Measurements from ENCODE around the gene USP6.
A peak's percentile ranks its signal among the peaks of the same experiment; 100 is the strongest.
"Not testable (repeated sequence)": the region's sequence is repeated elsewhere in the genome, so short reads cannot be mapped to it uniquely, and the experiment has no call there.

The USP6 gene

DNA sequence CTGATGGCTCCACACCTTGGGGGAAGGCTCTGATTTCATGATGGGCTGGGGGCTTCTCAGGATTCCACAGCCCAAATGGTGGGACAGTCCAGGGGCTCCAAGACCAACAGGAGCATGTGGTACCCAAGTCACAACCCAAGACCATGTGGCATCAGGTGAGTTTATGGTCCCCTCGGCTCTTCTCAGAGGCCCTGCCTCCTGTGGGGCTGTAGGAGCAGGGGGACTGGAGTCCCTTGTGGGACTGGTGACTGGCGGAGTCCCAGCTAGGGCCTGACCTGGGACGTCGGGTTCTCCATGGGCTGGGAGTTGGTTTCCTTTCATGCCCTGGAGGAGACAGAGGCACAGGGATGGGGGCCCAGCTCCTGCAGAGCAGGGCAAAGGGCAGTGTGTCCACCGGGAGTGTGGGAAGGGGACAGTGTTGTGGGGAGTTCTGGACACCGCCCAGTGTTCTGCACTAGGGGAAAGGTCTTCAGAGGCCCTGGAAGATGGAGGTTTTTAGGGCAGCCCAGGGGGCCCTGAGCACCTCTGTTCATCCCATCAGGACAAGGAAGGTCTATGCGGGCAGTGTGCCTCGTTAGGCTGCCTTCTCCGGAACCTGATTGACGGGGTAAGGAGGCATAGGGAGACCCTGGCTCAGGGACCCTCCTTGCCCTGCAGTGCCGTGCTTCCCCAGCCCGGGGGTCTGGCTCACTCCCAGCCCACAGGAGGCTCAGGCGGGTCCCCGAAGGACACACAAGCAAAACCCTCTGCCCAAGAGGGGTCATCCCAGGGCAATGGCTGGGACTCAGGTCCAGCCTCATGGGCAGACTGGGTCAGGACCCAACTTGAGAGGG is 21.0 kb downstream of the USP6 start:
- DNase-seq, result not testable (repeated sequence)

DNA sequence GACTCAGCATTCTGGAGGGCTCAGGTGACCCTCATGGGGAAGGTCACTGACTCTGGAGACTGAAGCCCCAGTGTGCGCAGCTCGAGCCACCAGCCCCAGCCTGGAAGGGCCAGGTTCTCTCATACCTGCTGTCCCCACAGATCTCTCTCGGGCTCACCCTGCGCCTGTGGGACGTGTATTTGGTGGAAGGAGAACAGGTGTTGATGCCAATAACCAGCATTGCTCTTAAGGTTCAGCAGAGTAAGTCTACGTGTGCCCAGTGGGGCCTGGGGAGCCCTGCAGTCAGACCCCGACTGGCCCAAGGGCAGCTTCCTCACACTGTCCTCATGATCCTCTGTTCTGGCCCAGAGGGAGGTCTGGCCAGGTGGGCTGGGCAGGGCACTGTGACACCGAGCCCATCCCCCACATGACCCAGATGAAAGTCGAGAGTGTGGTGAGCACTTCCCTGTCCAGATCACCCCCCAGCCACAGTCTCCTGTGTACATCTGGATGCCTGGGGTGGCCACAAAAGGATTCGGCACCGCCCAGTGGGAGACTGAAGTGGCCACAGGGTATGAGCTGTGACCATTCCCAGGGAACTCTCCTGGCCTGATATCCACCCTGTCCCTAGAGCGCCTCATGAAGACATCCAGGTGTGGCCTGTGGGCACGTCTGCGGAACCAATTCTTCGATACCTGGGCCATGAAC is 21.8 kb downstream of the USP6 start:
- not testable (repeated sequence) for DNase-seq

DNA sequence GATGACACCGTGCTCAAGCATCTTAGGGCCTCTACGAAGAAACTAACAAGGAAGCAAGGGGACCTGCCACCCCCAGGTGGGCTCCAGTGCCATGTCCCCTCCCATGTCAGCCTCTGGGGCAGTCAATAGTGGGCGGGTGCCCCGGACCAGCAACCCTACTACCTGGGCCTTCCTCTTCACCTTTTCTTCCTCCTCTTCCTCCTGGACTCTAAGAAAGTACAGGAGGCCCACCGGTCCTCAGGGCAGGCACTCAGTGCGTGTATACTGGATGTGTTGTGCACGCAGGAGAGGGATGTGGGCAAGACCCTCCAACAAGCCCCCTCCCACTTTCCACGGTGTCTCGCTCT is 22.3 kb downstream of the USP6 start:
- DNase-seq, result not testable (repeated sequence)

DNA sequence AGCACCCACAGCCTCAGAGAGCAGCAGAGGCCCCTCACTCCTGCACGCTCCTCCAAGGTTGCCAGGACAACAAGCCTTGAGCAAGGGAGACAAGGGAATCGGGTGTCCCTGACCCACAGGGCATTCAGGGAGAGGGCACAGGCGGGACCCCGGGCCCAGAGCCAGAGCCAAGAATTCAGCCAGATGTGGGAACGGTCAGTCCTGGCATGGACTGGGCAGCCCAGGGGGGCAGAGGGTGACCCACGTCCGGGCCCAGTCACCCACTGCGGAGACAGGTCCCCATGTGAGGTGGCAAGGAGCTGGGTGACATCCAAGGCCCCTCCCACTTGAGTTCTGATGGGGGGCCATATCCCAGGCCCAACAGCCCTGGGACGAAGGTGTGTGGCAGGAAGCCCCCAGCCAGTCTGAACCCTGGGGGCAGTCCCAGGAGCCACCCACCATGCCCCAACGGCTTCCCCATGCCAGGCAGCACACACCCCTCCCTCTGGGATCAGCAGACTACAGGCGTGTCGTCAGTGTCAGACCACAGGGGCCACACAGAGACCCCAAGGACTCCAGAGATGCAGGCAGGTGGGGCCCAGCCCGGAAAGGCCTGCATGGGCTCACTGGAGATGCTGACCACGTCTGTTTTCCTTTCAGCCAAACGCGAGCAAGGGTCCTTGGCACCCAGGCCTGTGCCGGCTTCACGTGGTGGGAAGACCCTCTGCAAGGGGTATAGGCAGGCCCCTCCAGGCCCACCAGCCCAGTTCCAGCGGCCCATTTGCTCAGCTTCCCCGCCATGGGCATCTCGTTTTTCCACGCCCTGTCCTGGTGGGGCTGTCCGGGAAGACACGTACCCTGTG is 23.0 kb downstream of the USP6 start:
- DNase-seq, result no peak

GRCh38 chr17:5139458-5139732 is 23.6 kb downstream of the USP6 start:
- DNase-seq, result no peak

DNA sequence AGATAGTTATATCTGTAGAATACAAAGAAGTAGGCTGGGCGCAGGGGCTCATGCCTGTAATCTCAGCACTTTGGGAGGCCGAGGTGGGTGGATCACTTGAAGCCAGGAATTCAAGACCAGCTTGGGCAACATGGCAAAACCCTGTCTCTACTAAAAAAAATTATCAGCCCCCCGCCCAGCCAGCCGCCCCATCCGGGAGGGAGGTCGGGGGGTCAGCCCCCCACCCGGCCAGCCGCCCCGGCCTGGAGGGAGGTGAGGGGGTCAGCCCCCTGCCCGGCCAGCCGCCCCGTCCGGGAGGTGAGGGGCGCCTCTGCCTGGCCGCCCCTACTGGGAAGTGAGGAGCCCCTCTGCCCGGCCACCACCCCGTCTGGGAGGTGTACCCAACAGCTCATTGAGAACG is 27.0 kb downstream of the USP6 start:
- DNase-seq, result not testable (repeated sequence)

- not testable (repeated sequence) for DNase-seq
These were observed 30.3 kb downstream of the USP6 start for GRCh38 chr17:5146122-5146521.

DNA sequence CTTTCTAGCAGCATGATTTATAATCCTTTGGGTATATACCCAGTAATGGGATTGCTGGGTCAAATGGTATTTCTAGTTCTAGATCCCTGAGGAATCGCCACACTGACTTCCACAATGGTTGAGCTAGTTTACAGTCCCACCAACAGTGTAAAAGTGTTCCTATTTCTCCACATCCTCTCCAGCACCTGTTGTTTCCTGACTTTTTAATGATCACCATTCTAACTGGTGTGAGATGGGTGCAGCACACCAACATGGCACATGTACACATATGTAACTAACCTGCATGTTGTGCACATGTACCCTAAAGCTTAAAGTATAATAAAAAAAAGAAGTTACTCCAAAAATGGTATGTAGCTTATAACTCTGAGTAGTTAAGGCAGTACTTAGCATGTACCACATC is 44.9 kb downstream of the USP6 start:
- not testable (repeated sequence) for DNase-seq

- not testable (repeated sequence) for DNase-seq
These were observed 46.0 kb downstream of the USP6 start for GRCh38 chr17:5161793-5162192.

DNA sequence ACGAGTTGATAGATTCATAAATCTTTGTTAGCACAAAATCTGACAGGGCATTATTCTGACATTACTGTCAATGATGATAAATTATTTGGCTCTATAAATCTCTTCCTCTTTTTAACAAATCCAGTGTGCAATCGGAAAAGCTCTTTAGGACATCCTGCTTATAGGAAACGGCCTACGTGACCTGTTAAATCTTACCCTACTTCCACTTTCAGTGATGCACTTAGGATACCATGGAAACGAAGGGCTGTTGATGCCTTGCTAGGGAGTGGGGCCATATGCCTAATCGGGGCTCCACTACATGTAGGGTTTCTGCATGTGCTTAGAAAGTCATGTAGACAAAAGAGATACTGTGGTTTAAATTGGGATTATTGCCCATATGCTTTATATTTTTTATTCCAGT is 48.6 kb downstream of the USP6 start:
- no peak for DNase-seq

- not testable (repeated sequence) for DNase-seq
These were observed 50.1 kb downstream of the USP6 start for GRCh38 chr17:5165791-5166564.

GRCh38 chr17:5175027-5175426 is 59.2 kb downstream of the USP6 start:
- not testable (repeated sequence) for DNase-seq

- no peak for DNase-seq
These were observed 63.2 kb downstream of the USP6 start for GRCh38 chr17:5179003-5179402.

DNA sequence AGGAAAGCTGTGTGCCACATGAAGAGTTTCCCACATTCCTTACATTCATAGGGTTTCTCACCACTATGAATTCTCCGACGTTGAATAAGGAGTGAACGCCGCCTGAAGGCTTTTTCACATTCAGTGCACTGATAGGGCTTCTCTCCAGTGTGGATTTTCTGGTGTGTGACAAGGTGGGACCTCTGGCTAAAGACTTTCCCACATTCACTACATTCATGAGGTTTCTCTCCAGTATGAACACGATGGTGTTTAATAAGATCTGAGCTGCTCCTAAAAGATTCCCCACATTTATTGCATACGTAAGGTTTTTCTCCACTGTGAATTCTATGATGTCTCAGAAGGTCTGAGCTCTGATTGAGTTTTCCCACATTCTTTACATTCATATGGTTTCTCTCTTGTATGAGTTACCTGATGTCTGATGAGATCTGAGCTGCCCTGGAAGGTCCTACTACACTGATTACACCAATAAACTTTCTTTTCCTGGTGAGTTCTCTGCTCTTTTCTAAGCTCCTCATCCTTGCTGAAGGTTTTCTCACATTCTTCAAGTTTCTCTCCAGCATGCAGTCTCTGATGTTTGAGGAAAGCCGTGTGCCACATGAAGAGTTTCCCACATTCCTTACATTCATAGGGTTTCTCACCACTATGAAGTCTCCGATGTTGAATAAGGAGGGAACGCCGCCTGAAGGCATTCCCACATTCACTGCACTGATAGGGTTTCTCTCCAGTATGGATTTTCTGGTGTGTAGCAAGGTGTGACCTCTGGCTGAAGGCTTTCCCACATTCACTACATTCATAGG is 65.9 kb downstream of the USP6 start:
- no peak for DNase-seq

- DNase-seq, result no peak
These were observed 67.0 kb downstream of the USP6 start for GRCh38 chr17:5182597-5183409.

DNA sequence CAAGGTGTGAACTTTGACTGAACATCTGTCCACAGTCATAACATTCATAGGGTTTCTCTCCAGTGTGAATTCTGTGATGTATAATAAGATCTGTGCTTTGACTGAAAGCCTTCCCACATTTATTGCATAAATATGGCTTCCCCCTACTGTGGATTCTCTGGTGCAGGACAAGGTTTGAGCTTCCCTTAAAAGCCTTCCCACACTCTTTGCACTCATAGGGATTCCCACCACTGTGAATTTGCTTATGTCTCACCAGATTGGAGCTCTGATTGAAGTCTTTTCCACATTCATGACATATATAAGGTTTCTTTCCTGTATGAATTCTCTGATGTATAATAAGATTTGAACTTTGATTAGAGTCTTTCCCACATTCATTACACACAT is 67.6 kb downstream of the USP6 start:
- no peak for DNase-seq

- no peak for DNase-seq
These were observed 68.5 kb downstream of the USP6 start for GRCh38 chr17:5184288-5184687.

DNA sequence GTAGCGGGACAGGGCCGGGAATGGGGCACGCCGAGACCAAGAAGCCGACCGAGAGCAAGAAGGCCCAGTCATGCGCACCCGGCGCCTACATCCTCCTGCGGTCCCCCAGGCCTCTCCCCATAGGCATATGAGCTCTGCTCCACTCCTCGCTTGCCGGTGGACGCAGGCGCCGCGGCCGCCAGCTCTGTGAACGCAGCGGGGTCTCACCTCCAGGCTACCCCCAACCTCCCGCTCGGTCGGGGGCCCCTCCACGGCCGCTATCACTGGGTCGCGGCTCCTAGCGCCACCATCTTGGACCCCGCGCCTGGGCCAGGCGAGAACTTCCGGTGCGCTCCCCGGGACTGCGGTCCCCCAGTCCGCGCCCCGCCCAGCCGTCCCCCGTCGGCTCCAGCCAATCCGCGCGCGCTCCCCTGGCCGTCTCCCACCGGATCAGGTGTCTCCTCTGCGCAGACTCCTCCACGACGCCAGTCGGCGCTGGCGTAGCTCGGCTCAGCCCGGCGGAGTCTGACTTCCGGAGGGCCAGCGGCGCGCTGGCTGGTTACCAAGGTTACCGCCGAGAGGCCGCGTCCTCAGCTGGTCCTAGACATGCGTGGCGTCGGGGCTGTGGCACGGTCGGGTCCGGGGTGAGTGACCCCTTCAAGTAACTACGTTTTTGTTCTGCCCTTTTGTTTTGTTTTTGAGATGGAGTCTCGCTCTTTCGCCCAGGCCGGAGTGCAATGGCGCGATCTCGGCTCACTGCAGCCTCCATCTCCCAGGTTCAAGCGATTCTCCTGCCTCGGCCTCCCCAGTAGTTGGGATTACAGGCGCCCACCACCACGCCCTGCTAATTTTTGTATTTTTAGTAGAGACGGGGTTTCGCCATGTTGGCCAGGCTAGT is 75.9 kb downstream of the USP6 start, which contains the start of gene ZNF594:
TSS of gene ZNF594 (minus strand) at position 328 of the 877 bp plus-strand sequence. CDS start 7,612 bp downstream, outside the sequence.
- peak; percentile 94 for DNase-seq

GRCh38 chr17:5194346-5194745 is 78.5 kb downstream of the USP6 start:
- no peak for DNase-seq

- DNase-seq, result no peak
These were observed 82.6 kb downstream of the USP6 start for GRCh38 chr17:5198472-5198871.
